Fibroblast of lung (primary cell): ENCODE results near the gene CYP2D6. TPM values are rescaled to one million over a fixed set of nuclear protein-coding genes. Genes with fewer than 3 reads are reported as not detected.
"Not testable (repeated sequence)": the region's sequence is repeated elsewhere in the genome, so short reads cannot be mapped to it uniquely, and the experiment has no call there.

Experiments used
- DNase-seq, 2 donors: peaks; one replicate each; pipeline versions ENCODE4 v3.0.0 to v3.0.0-alpha.2; 2010; ENCODE audit warnings: low read depth in 2 of 2
- H2AFZ ChIP-seq: 2 replicates; pipeline ENCODE4 v1.5.1; 2012; ENCODE audit warnings: low read length, control low read depth, inconsistent platforms
- H3K27ac ChIP-seq: 2 replicates; pipeline ENCODE4 v1.5.1; 2011; ENCODE audit warnings: low read length, control low read depth; ENCODE audit not compliant: insufficient read depth
- H3K27me3 ChIP-seq: 2 replicates; pipeline ENCODE4 v1.5.1; 2011; ENCODE audit warnings: mild to moderate bottlenecking, low read length; ENCODE audit not compliant: control insufficient read depth, insufficient read depth
- H3K36me3 ChIP-seq: 2 replicates; pipeline ENCODE4 v1.5.1; 2011; ENCODE audit warnings: low read length; ENCODE audit not compliant: control insufficient read depth, insufficient read depth
- H3K4me1 ChIP-seq: 2 replicates; pipeline ENCODE4 v1.5.1; 2011; ENCODE audit warnings: low read length; ENCODE audit not compliant: control insufficient read depth, insufficient read depth; ENCODE audit errors: extremely low read depth
- H3K4me2 ChIP-seq: 2 replicates; pipeline ENCODE4 v1.5.1; 2011; ENCODE audit warnings: low read length, control low read depth; ENCODE audit not compliant: insufficient read depth; ENCODE audit errors: extremely low read depth
- H3K4me3 ChIP-seq, 4 experiments: fragments of 200-600 bp in 1 of 4; sonication (generic) in 1 of 4; replicated peaks in 1 of 4; 2 replicates each; pipeline ENCODE4 v1.5.1; 2011 to 2016; ENCODE audit warnings: low read length in 4 of 4, low read depth in 3 of 4, mild to moderate bottlenecking in 3 of 4, control low read depth in 2 of 4, inconsistent platforms in 1 of 4, mixed read lengths in 1 of 4; ENCODE audit not compliant: insufficient read depth in 1 of 4; ENCODE audit errors: control extremely low read depth in 1 of 4
- H3K79me2 ChIP-seq: 2 replicates; pipeline ENCODE4 v1.5.1; 2012; ENCODE audit warnings: mild to moderate bottlenecking, low read length, inconsistent platforms; ENCODE audit not compliant: control insufficient read depth, insufficient read depth
- H3K9ac ChIP-seq: 2 replicates; pipeline ENCODE4 v1.5.1; 2011; ENCODE audit warnings: mild to moderate bottlenecking, low read length, control low read depth; ENCODE audit not compliant: insufficient read depth
- H3K9me3 ChIP-seq: 2 replicates; pipeline ENCODE4 v1.5.1; 2012; ENCODE audit warnings: low read depth, low read length; ENCODE audit not compliant: control insufficient read depth, insufficient read depth
- H4K20me1 ChIP-seq: 2 replicates; pipeline ENCODE4 v1.5.1; 2011; ENCODE audit warnings: low read length; ENCODE audit not compliant: control insufficient read depth, insufficient read depth; ENCODE audit errors: extremely low read depth
- EZH2 ChIP-seq: IDR thresholded peaks from 2 replicates; pipeline ENCODE4 v1.5.1; 2012; ENCODE audit warnings: low read length, control low read depth, mild to moderate bottlenecking; ENCODE audit errors: missing control alignments
- polyA plus RNA-seq, 2 donors: library from polyadenylated mRNA; depleted of rRNA in 1 of 2; stranded (reverse) in 1 of 2; unstranded in 1 of 2; fragments of >200 nt; gene quantifications; 2 replicates each; pipeline ENCODE4 v1.2.1, GENCODE V29; 2011 to 2012; ENCODE audit warnings: missing spikeins in 1 of 2
- total RNA-seq: library from RNA; depleted of rRNA; stranded (reverse); fragments of >200 nt; gene quantifications from 2 replicates; pipeline ENCODE4 v1.2.1, GENCODE V29; 2014
- TF ChIP-seq, protein P1 (sequence below), 2 donors: IDR thresholded peaks in 1 of 2; conservative IDR thresholded peaks in 1 of 2; 1 replicate in 1 of 2; 2 replicates in 1 of 2; pipeline ENCODE4 v1.5.1; 2011 to 2012; ENCODE audit warnings: low read length in 2 of 2, control low read depth in 1 of 2, inconsistent platforms in 1 of 2, low read depth in 1 of 2, mild to moderate bottlenecking in 1 of 2

The CYP2D6 gene
- total and polyA plus RNA-seq, 2 donors (not counting 1 experiment from before 2014, with no cell fraction given): 0.09 to 0.33 TPM

DNA sequence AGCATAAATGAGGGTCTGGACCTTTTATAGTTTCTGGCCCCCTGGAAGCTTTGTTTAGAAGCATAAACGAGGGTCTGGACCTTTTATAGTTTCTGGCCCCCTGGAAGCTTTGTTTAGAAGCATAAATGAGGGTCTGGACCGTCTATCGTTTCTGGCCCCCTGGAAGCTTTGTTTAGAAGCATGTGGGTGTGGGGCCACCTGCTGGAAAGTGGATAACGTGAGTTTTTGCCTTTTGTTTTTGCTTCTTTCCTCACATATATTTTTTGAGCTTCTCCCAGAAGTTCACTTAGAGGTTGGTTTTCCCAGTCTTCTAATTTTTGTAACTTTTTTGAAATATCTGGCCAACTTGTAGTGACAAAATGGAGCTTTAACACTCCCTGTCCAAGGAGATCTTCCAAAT lies 17.8 kb downstream of the CYP2D6 start:
- H3K36me3 ChIP-seq, H3K4me3 ChIP-seq, H3K27ac ChIP-seq, H3K79me2 ChIP-seq, H3K27me3 ChIP-seq, H3K4me1 ChIP-seq, H4K20me1 ChIP-seq, H3K9ac ChIP-seq, H3K4me2 ChIP-seq, H2AFZ ChIP-seq, H3K9me3 ChIP-seq: not testable (repeated sequence)
- TF ChIP-seq, protein P1, sequence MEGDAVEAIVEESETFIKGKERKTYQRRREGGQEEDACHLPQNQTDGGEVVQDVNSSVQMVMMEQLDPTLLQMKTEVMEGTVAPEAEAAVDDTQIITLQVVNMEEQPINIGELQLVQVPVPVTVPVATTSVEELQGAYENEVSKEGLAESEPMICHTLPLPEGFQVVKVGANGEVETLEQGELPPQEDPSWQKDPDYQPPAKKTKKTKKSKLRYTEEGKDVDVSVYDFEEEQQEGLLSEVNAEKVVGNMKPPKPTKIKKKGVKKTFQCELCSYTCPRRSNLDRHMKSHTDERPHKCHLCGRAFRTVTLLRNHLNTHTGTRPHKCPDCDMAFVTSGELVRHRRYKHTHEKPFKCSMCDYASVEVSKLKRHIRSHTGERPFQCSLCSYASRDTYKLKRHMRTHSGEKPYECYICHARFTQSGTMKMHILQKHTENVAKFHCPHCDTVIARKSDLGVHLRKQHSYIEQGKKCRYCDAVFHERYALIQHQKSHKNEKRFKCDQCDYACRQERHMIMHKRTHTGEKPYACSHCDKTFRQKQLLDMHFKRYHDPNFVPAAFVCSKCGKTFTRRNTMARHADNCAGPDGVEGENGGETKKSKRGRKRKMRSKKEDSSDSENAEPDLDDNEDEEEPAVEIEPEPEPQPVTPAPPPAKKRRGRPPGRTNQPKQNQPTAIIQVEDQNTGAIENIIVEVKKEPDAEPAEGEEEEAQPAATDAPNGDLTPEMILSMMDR (conservative IDR thresholded peaks at IDR 0.05 in 1 of 2, IDR thresholded peaks at IDR 0.05 in 1 of 2; ENCODE audit: low read depth in 1 of 2, low read length in 2 of 2): peak in 1 of 2 donors; percentile 18
- peak in 1 of 2 donors; percentile 15 for DNase-seq

DNA sequence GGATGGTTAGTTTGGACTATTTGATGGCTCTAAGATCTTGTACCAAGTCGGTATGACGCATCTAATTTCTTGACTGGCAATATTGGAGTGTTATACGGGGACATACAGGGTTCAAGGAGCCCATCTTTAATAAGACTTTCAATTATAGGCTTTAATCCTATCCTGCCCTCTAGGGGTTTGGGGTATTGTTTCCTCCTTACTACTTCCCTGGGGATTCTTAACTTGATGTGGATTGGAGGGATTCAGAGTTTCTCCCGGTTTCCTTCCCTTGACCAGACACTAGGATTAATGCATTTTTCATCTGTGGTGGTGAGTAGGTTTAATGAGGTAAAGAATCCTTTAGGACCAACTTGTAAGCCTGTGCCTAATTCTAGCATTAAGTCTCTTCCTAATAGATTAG lies 18.8 kb downstream of the CYP2D6 start:
- H3K27ac ChIP-seq: no peak overlapping the region
- TF ChIP-seq EZH2: no peak
- TF ChIP-seq, protein P1 (conservative IDR thresholded peaks at IDR 0.05 in 1 of 2, IDR thresholded peaks at IDR 0.05 in 1 of 2; ENCODE audit: low read depth in 1 of 2, low read length in 2 of 2): no peak
- no peak overlapping the region for H3K4me2 ChIP-seq
- H3K27me3 ChIP-seq: no peaks in the 10 kb centered on the region
- H3K36me3 ChIP-seq: no peaks in the 10 kb centered on the region
- no peak for DNase-seq
- H3K4me3 ChIP-seq: no peak overlapping the region
- no peaks in the 10 kb centered on the region for H4K20me1 ChIP-seq
- no peak overlapping the region for H2AFZ ChIP-seq
- no peaks in the 10 kb centered on the region for H3K9me3 ChIP-seq
- no peak overlapping the region for H3K9ac ChIP-seq
- no peaks in the 10 kb centered on the region for H3K79me2 ChIP-seq
- no peaks in the 10 kb centered on the region for H3K4me1 ChIP-seq

DNA sequence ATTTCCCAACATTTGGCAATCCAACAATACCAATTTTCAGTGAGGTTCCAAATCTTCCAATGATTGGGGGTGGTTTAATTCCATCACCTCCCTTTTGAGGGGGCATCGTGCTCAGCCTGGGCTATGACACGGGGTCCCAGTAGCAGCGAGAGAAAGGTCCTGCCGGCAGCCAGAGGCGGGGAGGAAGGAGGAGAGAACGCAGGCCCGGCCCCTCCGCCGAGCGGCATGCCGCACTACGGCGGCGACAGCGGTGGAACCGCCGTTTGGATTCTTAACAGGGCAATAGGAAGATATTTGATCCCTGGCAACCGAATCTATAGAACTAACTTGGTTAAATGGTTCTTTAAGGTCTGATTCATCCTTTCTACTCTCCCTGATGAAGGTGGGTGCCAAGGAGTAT lies 21.8 kb downstream of the CYP2D6 start:
- no peak overlapping the region for H3K4me2 ChIP-seq
- no peak overlapping the region for H3K27ac ChIP-seq
- H3K9me3 ChIP-seq: no peaks in the 10 kb centered on the region
- DNase-seq: no peak
- H3K4me1 ChIP-seq: no peaks in the 10 kb centered on the region
- no peak overlapping the region for H3K4me3 ChIP-seq
- H3K9ac ChIP-seq: no peak overlapping the region
- H2AFZ ChIP-seq: no peak overlapping the region
- no peaks in the 10 kb centered on the region for H3K79me2 ChIP-seq
- no peaks in the 10 kb centered on the region for H4K20me1 ChIP-seq
- H3K36me3 ChIP-seq: no peaks in the 10 kb centered on the region
- no peaks in the 10 kb centered on the region for H3K27me3 ChIP-seq
- TF ChIP-seq, protein P1 (conservative IDR thresholded peaks at IDR 0.05 in 1 of 2, IDR thresholded peaks at IDR 0.05 in 1 of 2; ENCODE audit: low read depth in 1 of 2, low read length in 2 of 2): no peak
- no peak for TF ChIP-seq EZH2

DNA sequence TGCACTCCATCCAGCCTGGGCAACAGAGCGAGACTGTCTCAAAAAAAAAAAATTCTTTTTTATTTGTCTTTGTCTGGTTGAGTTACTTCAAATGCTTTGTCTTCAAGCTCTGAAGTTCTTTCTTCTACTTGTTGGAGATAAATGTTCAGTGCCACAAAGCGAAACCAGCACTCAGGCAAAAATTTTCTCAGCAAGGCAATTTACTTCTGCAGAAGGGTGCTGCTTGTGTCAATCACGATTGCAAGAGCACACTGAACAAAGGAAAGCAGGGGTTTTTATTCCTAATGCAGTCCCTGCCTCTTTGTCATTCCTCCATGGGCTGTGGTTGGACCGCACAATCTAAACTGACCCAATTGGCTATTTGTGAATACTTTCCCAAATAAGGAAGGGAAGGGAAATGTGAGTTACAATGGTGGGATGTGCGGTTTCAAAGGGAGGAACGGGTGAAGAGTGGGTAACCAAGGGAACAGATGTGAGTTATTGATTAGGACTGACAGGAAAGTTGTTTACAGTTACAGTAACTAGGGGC lies 26.2 kb downstream of the CYP2D6 start:
- not testable (repeated sequence) for H3K27ac ChIP-seq, H2AFZ ChIP-seq, H3K4me1 ChIP-seq, H3K4me3 ChIP-seq, H3K27me3 ChIP-seq, H3K79me2 ChIP-seq, H3K9ac ChIP-seq, H4K20me1 ChIP-seq, H3K9me3 ChIP-seq, DNase-seq, H3K4me2 ChIP-seq, H3K36me3 ChIP-seq
